GM18520 (cell line): ENCODE results near the gene LMLN.
A peak's percentile ranks its signal among the peaks of the same experiment; 100 is the strongest.
"Not testable (repeated sequence)": the region's sequence is repeated elsewhere in the genome, so short reads cannot be mapped to it uniquely, and the experiment has no call there.

Experiments used
- ATAC-seq: cut with Tn5 transposase; IDR thresholded peaks from one replicate; pipeline ENCODE4 v1.9.1; 2021; ENCODE audit not compliant: unreplicated experiment

The LMLN gene

DNA sequence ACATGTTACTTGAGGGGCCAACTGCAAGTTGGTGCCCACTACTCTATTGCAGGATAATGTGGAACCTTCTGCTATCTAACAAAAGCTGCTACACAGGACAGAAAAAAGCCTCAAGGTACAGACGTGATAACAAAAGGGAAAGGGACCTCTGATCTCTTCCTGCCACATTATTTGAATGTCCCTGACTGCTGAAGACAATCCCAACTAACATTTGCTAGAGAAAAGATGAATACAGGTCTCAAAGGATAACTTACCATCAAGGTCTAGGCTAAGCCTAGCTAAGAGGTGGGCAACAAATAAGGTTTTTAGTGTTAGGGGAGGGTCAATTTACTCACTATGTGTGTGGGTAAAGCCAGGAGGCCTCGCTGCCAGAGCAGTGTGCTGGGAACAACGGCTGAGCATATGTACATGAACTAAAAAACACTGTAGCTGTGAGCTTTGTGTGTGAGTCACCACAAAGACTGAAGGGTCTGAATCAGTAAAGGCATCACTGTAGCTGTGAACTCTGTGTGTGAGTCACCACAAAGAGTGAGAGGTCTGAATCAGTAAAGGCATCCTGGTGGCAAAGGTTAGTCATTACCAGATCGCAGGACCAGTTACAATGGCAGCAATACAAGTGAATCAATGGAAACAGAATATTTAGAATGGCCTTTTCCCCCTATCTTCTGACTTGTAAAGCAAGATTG is 111.7 kb downstream of the LMLN start:
- ATAC-seq, result peak; percentile 100

DNA sequence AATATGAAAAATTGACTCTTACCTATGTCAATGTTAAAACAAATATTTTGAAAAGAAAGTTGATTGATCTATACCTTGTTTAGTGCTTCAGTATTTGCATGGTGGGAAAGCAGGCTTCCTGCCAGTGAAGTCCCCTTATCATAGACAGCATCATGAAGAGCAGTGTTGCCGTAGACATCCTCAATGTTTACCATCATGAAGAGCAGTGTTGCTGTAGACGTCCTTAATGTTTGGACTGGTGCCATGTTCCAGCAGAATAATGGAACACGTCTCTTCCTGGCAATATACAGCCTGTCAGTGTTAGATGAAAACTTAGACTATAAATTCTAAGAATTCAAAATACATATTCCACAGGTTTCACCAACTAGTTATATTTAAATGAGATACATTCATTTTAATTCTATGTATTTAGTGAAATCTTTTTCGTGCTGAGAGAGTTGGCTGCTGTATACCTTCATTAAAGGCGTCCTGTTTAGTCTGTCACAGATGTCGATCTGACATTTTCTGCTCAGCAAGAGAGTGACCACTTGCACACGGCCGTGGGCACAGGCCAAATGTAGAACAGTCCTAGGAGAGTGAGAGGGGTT is 116.8 kb downstream of the LMLN start:
- ATAC-seq, result no peak

DNA sequence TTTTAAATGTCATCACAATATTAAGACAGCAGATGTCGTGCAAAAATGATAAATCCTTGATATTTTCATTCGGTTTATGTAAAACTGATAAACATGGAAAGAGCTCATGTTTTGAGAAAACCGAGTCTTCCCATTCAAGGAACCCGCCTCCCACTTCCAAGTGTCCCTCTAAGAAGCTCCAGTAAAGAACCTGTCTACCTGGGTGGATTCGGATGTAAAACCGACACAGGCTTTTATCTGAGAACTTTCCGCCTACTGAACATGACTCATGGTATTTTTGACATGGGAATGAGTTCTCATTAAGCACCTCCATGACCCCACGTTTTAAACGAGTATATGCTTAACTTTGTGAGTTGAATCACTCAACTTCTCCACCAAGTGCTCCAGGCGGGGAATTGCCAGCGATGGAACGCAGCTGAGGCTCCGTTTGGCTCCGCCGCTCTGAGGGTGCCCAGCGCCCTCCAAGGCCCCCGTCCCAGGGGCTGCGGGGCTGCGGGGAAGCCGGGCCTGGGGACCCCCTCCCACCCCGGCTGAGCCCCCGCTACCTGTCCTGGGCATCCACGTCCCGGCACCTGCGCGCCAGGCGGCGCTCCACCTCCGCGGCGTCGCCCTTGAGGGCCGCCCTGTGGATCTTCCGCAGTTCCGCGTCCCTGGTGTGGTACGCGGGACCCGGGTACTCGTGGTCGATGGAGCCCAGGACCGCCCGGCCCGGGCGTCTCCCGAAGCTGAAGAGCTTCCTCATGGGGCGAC is 119.9 kb downstream of the LMLN start:
- no peak for ATAC-seq

DNA sequence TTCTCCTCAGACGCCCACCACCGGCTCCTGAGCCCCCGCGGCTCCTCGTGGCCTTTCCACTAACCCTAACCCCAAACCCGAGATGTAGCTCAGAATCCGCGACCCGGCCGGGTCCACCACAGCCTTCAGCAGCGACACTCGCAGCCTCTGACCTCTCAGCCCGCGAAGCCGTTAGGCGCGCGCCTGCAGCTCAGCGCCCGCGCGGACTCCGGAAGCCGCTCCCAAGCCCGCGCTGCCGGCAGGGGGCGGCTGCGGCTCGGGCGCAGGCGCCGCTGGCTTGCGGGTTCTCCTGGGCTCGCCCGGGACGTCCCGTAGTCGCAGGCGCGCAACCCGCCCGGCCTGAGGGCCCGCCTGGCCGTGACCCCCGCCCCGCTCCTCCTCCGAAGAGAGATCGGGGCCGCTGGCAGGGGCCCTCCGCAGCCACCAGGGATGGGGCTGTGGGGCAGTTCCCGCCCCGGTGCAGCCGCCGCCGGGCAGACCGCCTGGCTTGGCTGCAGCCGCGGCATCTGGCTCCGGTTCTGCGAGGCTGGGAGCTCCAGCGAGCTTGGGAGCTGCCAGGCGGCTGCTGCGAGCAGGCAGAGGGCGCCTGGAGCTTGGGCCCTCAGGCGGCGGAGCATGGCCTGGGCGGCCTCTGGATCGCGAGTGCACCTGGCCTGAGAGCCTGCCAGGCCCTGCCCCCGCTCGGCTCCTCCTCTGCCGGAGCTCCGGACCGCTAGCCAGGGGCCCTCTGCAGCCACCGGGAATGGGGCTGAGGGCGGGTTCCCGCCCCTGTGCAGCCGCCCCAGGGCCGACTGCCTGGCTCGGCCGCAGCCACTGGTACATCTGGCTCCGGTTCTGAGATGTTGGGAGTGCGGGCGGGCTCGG is 120.7 kb downstream of the LMLN start:
- ATAC-seq, result no peak

DNA sequence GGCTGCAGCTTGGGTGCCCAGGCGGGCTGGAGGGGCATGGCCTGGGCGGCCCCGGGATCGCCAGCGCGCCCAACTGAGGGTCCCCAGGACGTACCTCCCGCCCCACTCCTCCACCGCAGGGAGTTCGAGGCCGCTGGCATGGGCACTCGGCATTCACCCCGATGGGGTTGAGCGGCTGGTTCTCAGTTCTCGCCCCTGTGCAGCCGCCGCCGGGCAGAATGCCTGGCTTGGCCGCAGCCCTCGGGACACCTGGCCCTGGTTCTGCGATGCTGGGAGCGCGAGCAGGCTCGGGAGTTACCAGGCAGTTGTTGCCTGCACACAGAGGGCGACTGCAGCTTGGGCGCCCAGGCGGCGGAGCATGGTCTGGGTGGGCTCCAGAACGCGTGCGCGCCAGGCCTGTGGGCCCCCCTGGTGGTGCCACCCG is 121.4 kb downstream of the LMLN start:
- ATAC-seq, result no peak

DNA sequence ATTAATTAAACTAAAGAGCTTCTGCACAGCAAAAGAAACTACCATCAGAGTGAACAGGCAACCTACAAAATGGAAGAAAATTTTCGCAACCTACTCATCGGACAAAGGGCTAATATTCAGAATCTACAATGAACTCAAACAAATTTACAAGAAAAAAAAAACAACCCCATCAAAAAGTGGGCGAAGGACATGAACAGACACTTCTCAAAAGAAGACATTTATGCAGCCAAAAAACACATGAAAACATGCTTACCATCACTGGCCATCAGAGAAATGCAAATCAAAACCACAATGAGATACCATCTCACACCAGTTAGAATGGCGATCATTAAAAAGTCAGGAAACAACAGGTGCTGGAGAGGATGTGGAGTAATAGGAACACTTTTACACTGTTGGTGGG is 122.2 kb downstream of the LMLN start:
- ATAC-seq, result not testable (repeated sequence)

DNA sequence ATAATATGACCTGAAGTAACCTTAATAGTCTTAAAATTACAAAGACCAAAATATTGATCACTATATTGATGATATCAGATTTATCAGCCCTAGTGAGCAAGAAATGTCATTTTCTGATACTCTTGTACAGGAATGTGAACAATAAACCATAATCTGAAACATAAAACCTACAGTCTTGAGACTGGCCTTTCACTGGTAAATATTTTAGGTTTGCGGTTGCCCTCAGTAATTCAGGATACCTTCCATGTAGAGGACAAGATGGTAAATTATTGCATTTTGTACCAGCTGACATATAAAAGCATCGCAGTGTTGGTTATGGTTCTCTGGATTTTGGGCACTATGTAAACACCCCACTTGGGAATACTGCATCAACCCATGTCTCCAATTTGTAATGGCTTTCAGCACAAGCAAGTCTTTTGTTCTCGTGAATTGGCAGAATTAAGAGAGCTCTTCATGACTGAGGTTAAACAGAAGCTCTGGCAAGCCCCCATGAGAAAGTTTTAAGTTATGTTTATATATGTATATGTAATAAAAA is 128.5 kb downstream of the LMLN start:
- no peak for ATAC-seq

DNA sequence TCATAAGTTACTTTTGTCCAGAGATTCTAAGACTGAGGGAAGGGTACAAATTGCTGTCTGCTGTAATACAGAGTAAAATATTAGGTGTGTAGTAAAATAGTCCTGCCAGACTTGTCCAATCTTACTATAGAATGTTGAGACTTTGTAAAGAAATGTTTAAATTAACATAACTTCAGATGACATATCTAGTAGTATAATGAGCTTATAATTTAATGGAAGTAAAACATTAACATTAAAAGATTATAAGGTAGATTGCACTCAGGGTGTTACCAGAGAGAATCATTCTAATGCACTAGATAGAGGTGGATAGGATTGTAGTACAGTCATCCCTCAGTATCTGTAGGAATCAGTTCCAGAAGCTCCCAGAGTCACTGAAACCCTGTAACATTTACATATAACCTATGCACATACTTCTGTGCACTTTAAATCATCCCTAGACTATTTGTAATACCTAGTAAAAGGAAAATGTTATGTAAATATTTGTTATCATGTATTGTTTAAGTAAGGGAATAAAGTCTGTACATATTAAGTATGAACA is 130.8 kb downstream of the LMLN start:
- ATAC-seq, result no peak

DNA sequence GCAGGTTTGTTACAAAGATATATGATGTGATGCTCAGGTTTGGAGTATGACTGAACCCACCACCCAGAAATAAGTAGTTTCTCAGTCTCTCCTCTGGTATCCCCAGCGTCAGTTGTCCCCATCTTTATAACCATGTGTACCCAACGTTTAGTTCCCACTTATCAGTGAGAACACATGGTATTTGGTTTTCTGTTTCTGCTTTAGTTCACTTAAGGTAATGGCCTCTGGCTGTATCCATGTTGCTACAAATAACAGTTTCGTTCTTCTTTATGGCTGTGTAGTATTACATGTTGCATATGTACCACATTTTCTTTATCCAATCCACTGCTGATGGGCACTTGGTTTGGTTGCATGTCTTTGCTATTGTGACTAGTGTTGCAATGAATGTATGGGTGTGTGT is 132.3 kb downstream of the LMLN start:
- ATAC-seq, result no peak

DNA sequence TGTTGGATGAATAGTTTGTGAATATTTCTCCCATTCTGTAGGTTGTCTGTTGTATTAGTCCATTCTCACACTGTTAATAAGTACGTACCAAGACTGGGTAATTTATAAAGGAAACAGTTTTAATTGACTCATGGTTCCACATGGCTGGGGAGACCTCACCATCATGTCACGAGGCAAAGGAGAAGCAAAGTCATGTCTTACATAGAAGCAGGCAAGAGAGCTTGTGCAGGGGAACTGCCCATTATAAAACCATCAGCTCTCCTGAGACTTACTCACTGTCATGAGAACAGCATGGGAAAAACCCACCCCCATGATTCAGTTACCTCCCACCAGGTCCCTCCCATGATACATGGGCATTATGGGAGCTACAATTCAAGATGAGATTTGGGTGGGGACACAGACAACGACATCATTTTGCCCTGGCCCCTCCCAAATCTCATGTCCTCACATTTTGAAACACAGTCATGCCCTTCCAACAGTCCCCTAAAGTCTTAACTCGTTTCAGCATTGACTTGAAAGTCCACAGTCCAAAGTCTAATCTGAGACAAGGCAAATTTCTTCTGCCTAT is 133.2 kb downstream of the LMLN start:
- no peak for ATAC-seq
